NT2/D1 (cell line): Measurements from ENCODE around the gene CASP7.

Experiments
- YY1 ChIP-seq: IDR thresholded peaks from 2 replicates; pipeline ENCODE4 v1.6.1; 2011; ENCODE audit not compliant: insufficient read length, insufficient read depth
- ZNF274 ChIP-seq: IDR thresholded peaks from 2 replicates; pipeline ENCODE4 v1.6.1; 2011; ENCODE audit warnings: mild to moderate bottlenecking, low read depth, low read length

GRCh38 chr10:113743594-113743993, 63.9 kb downstream of the CASP7 start:
- no peak for TF ChIP-seq YY1
- no peak for TF ChIP-seq ZNF274
